Astrocyte of the cerebellum (primary cell): ENCODE measurements around the gene FBXL20.

Source experiments
- DNase-seq: peaks from one replicate; pipeline ENCODE4 v3.0.0-alpha.2; 2011; ENCODE audit warnings: low read depth
- H3K4me3 ChIP-seq: 2 replicates; pipeline ENCODE4 v1.5.1; 2011; ENCODE audit warnings: mild to moderate bottlenecking, low read depth, low read length, moderate library complexity
- in situ Hi-C: cut with HindIII; loops from 2 replicates; pipeline ENCODE4 v1.10.0; 2017; ENCODE audit warnings: low sequenced_read_pairs
- TF ChIP-seq, protein P1 (sequence below): IDR thresholded peaks from 2 replicates; pipeline ENCODE4 v1.5.1; 2012; ENCODE audit warnings: low read length, low read depth, moderate library complexity, mild to moderate bottlenecking; ENCODE audit errors: missing control alignments

The FBXL20 gene

DNA sequence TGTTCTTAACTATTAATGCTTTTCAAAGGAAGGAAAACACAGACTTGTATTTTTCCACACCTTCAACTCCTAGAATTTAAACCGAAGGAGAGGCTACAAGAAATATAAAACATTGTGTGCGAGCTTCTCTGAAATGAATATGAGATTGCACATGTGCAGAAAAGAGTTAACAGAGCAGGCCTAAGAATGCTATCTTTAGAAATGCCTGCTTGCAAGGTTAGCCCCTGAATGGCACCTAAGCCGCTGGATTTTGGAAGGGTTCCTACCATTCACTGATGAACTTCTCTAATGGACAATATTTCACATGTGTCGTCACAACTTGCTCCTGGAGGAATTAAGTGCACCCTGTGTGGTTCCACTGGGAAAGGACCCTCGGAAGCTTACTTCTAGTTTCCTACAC is 69.3 kb downstream of the FBXL20 start:
- in situ Hi-C loops = no loop called here
- no peak for DNase-seq
- TF ChIP-seq, protein P1, sequence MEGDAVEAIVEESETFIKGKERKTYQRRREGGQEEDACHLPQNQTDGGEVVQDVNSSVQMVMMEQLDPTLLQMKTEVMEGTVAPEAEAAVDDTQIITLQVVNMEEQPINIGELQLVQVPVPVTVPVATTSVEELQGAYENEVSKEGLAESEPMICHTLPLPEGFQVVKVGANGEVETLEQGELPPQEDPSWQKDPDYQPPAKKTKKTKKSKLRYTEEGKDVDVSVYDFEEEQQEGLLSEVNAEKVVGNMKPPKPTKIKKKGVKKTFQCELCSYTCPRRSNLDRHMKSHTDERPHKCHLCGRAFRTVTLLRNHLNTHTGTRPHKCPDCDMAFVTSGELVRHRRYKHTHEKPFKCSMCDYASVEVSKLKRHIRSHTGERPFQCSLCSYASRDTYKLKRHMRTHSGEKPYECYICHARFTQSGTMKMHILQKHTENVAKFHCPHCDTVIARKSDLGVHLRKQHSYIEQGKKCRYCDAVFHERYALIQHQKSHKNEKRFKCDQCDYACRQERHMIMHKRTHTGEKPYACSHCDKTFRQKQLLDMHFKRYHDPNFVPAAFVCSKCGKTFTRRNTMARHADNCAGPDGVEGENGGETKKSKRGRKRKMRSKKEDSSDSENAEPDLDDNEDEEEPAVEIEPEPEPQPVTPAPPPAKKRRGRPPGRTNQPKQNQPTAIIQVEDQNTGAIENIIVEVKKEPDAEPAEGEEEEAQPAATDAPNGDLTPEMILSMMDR = no peak
- H3K4me3 ChIP-seq = no peak overlapping the region

- in situ Hi-C loops = no loop called here
- no peak for DNase-seq
- H3K4me3 ChIP-seq = no peak overlapping the region
- TF ChIP-seq, protein P1 = no peak
These were observed 72.6 kb downstream of the FBXL20 start for GRCh38 chr17:39328815-39329214.

GRCh38 chr17:39327109-39327508 is 74.3 kb downstream of the FBXL20 start:
- TF ChIP-seq, protein P1 = no peak
- no peak for DNase-seq
- in situ Hi-C loops = no loop called here
- no peak overlapping the region for H3K4me3 ChIP-seq

DNA sequence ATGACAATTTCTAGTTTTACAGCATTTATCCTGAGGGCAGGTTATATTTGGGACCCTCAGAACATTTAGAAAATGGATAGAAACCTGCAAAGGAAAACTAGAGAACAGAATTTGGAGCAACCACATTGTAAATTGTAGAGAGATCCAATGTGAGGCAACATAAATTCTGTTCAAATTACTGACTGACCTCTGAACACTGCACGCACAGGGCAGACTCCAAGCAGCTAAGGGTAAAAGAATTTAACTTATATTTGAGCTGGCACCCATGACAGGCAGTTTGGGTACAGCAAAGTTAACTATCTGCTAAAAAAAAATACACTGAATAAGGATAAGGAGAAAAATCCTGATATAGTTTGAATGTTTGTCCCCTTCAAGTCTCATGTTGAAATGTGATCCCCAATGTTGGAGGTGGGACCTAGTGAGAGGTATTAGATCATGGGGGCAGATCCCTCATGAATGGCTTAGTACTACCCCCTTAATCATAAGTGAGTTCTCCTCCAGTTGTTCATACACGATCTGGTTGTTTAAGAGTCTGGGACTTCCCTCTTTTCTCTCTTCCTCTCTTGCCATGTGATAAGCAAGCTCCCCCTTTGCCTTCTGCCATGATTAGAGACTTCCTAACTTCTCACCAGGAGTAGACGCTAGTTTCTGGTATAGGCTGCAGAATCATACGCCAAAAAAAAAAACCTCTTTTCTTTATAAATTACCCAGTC is 75.7 kb downstream of the FBXL20 start:
- in situ Hi-C loops = no loop called here
- TF ChIP-seq, protein P1 = no peak
- no peak overlapping the region for H3K4me3 ChIP-seq
- DNase-seq = no peak

GRCh38 chr17:39318636-39319035 is 82.8 kb downstream of the FBXL20 start:
- DNase-seq = no peak
- in situ Hi-C loops = no loop called here
- H3K4me3 ChIP-seq = no peak overlapping the region
- TF ChIP-seq, protein P1 = no peak

DNA sequence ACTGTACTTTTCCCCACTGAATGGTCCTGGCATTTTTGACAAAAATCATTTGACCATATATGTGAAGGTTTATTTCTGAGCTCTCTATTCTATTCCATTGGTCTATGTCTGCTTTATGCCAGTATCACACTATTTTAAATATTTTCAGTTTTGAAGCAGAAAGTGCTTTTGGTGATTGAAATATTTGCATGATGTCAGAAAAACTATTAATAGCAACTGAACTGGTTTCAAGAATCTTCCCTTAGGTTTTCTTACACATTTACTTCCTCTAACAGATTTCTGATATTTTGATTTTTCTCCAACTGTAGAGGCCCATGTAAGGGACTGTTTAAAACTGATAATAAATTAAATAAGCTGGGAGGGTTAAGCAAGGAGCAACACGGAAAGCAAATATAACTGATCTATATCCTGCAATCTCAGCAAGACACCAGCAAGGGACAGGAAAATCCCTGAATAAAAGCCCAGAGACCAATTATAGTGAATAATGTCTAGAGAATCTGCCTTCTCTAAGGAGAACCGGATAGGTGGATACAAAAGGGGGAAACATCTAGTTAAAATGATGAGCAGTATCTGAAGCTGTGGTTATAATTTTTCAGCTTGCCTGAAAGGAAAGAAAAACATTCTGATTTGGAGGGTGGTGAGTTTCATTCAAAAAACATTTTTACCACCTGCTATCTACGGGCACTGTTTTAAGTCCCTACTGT is 94.8 kb downstream of the FBXL20 start:
- TF ChIP-seq, protein P1 = no peak
- no peak for DNase-seq
- in situ Hi-C loops = no loop called here
- H3K4me3 ChIP-seq = no peak overlapping the region
